ENCODE results near the gene COG6.

Gene COG6

GRCh38 chr13:39676315-39676876 is 20.9 kb downstream of the COG6 start:
- no peak for DNase-seq (ENCODE audit: low read depth in 2 of 2)

- no peak for DNase-seq (ENCODE audit: low read depth in 2 of 2)
Measured at GRCh38 chr13:39682310-39682709, 26.8 kb downstream of the COG6 start.

GRCh38 chr13:39682788-39683187 is 27.3 kb downstream of the COG6 start:
- DNase-seq (ENCODE audit: low read depth in 2 of 2) = no peak

- DNase-seq (ENCODE audit: low read depth in 2 of 2) = no peak
Measured at GRCh38 chr13:39684531-39685137, 29.2 kb downstream of the COG6 start.

GRCh38 chr13:39685652-39686051 is 30.2 kb downstream of the COG6 start:
- DNase-seq (ENCODE audit: low read depth in 2 of 2) = no peak

- no peak for DNase-seq (ENCODE audit: low read depth in 2 of 2)
Measured at GRCh38 chr13:39688278-39688677, 32.8 kb downstream of the COG6 start.

GRCh38 chr13:39688699-39689405 is 33.4 kb downstream of the COG6 start:
- no peak for DNase-seq (ENCODE audit: low read depth in 2 of 2)

GRCh38 chr13:39692660-39693438 is 37.4 kb downstream of the COG6 start:
- no peak for DNase-seq (ENCODE audit: low read depth in 2 of 2)

GRCh38 chr13:39699274-39699673 is 43.8 kb downstream of the COG6 start:
- no peak for DNase-seq (ENCODE audit: low read depth in 2 of 2)

- DNase-seq (ENCODE audit: low read depth in 2 of 2) = no peak
Measured at GRCh38 chr13:39712626-39713025, 57.2 kb downstream of the COG6 start.

- DNase-seq (ENCODE audit: low read depth in 2 of 2) = no peak
Measured at GRCh38 chr13:39729156-39729555, 73.7 kb downstream of the COG6 start.

GRCh38 chr13:39734952-39735351 is 79.5 kb downstream of the COG6 start:
- DNase-seq (ENCODE audit: low read depth in 2 of 2) = no peak

- no peak for DNase-seq (ENCODE audit: low read depth in 2 of 2)
Measured at GRCh38 chr13:39737047-39737446, 81.6 kb downstream of the COG6 start.

- DNase-seq (ENCODE audit: low read depth in 2 of 2) = no peak
Measured at GRCh38 chr13:39740761-39741160, 85.3 kb downstream of the COG6 start.

- no peak for DNase-seq (ENCODE audit: low read depth in 2 of 2)
Measured at GRCh38 chr13:39748961-39749360, 93.5 kb downstream of the COG6 start.

- no peak for DNase-seq (ENCODE audit: low read depth in 2 of 2)
Measured at GRCh38 chr13:39749528-39749927, 94.1 kb downstream of the COG6 start.

GRCh38 chr13:39751805-39752204 is 96.3 kb downstream of the COG6 start:
- DNase-seq (ENCODE audit: low read depth in 2 of 2) = no peak

GRCh38 chr13:39760521-39760920 is 105.1 kb downstream of the COG6 start:
- no peak for DNase-seq (ENCODE audit: low read depth in 2 of 2)

- no peak for DNase-seq (ENCODE audit: low read depth in 2 of 2)
Measured at GRCh38 chr13:39765801-39766463, 110.5 kb downstream of the COG6 start.

GRCh38 chr13:39766464-39767158 is 111.1 kb downstream of the COG6 start:
- DNase-seq (ENCODE audit: low read depth in 2 of 2) = no peak

GRCh38 chr13:39767791-39768517 is 112.5 kb downstream of the COG6 start:
- DNase-seq (ENCODE audit: low read depth in 2 of 2) = no peak
